Erythroblast (primary cell): Measurements from ENCODE around the gene NRG3.

Experiments
- GATA1 ChIP-seq: IDR thresholded peaks from 2 replicates; pipeline ENCODE4 v1.6.1; 2011; ENCODE audit warnings: low read depth, mild to moderate bottlenecking, control low read depth, low read length, moderate library complexity
- POLR2A ChIP-seq: IDR thresholded peaks from 2 replicates; pipeline ENCODE4 v1.6.1; 2011; ENCODE audit warnings: mild to moderate bottlenecking, low read length

DNA sequence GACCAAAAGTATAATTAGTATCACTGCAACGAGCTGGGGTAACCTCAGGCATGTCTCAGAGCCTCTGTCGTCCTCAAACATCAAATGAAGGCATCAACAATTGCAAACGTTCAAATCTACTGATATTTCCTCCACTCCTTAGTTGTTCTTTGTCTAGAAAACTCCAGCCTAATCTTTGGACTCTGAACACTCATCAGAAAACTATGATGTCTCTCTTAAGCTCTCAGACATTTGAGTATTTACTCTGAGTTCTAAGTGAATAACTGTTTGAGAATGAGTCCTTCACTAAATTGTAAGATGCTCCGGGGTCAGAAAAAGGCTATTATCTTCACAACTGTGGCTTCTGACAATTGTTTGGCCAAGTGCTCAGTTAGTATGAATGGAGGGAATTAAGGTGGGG lies 536.4 kb downstream of the NRG3 start:
- no peak for TF ChIP-seq POLR2A
- no peak for TF ChIP-seq GATA1
